K562 (cell line): ENCODE data around the gene ZNF331. TPM values are rescaled to one million over a fixed set of nuclear protein-coding genes. Genes with fewer than 3 reads are reported as not detected.

ENCODE experiments used
- ATAC-seq: fragments of 200-7000 bp; cut with Tn5 transposase; 3 replicates; pipeline ENCODE4 v1.9.1; 2020; ENCODE audit warnings: moderate library complexity
- BruUV-seq: library from RNA; stranded (reverse); fragments of 400-500 nt; replicated peaks from 2 replicates; lab custom pipeline; 2021; lab: Mats Ljungman, UMichigan
- CTCF ChIA-PET: fragments of 300-600 bp; formaldehyde crosslinking; extraction: SDS; loops from one replicate; lab custom pipeline; 2021; ENCODE audit warnings: low intra/inter-chr PET ratio; lab: Yijun Ruan, JAX
- POLR2A ChIA-PET: fragments of 300-600, 350-650 bp; sonication (Branson Sonifier 250); formaldehyde crosslinking; extraction: SDS; loops from one replicate; lab custom pipeline; 2021; ENCODE audit warnings: antibody characterized with exemption, inconsistent platforms; lab: Yijun Ruan, JAX
- DNase-seq, 4 experiments: peaks; one replicate each; pipeline versions ENCODE4 v3.0.0 to v3.0.0-alpha.2; 2011 to 2018; ENCODE audit warnings: low spot score in 3 of 4, mixed read lengths in 3 of 4; ENCODE audit errors: extremely low read depth in 1 of 4
- FAIRE-seq: peaks from 2 replicates; lab custom pipeline; 2011; peaks lifted over from hg19 to GRCh38; lab: Jason Lieb, UNC
- H2AFZ ChIP-seq: 2 replicates; pipeline ENCODE4 v1.6.0; 2011; ENCODE audit warnings: low read depth, low read length, control low read depth, inconsistent platforms
- H3K27ac ChIP-seq: fragments of 200-600 bp; 3 replicates; pipeline ENCODE4 v1.8.0; 2011; ENCODE audit warnings: low read depth, mild to moderate bottlenecking, control low read depth, inconsistent platforms, low read length, moderate library complexity, mixed read lengths; ENCODE audit errors: extremely low read depth
- H3K27me3 ChIP-seq, 2 experiments: fragments of 300-600 bp in 1 of 2; 2 replicates in 1 of 2; 3 replicates in 1 of 2; pipeline versions ENCODE4 v1.6.0 to v1.8.0; 2011; ENCODE audit warnings: inconsistent platforms in 2 of 2, low read length in 2 of 2, mild to moderate bottlenecking in 1 of 2, mixed read lengths in 1 of 2, moderate library complexity in 1 of 2; ENCODE audit not compliant: control insufficient read depth in 2 of 2, insufficient read depth in 2 of 2
- H3K36me3 ChIP-seq: fragments of 300-600 bp; 3 replicates; pipeline ENCODE4 v1.8.0; 2011; ENCODE audit warnings: mild to moderate bottlenecking, low read length, inconsistent platforms; ENCODE audit not compliant: control insufficient read depth, insufficient read depth
- H3K4me1 ChIP-seq, 2 experiments: fragments of 200-600 bp in 1 of 2; replicated peaks in 1 of 2; 2 replicates in 1 of 2; 3 replicates in 1 of 2; pipeline versions ENCODE4 v1.5.1 to v1.8.0; 2011; ENCODE audit warnings: inconsistent platforms in 2 of 2, low read length in 2 of 2, mild to moderate bottlenecking in 1 of 2, mixed read lengths in 1 of 2, moderate library complexity in 1 of 2; ENCODE audit not compliant: control insufficient read depth in 2 of 2, insufficient read depth in 2 of 2
- H3K4me2 ChIP-seq: 2 replicates; pipeline ENCODE4 v1.6.1; 2011; ENCODE audit warnings: low read length, control low read depth, inconsistent platforms, mixed read lengths; ENCODE audit not compliant: insufficient read depth
- H3K4me3 ChIP-seq: fragments of 200-600 bp; sonication (generic), shearing (Covaris generic); 2 replicates; pipeline ENCODE4 v1.5.1; 2016; ENCODE audit warnings: control low read depth, inconsistent platforms
- H3K79me2 ChIP-seq: fragments of 200-600 bp; 3 replicates; pipeline ENCODE4 v1.8.0; 2011; ENCODE audit warnings: low read length, inconsistent platforms; ENCODE audit not compliant: control insufficient read depth, insufficient read depth
- H3K9ac ChIP-seq, 2 experiments: 2 replicates each; pipeline versions ENCODE4 v1.6.0 to v1.6.1; 2011; ENCODE audit warnings: low read depth in 2 of 2, low read length in 2 of 2, control low read depth in 1 of 2, inconsistent platforms in 1 of 2, mild to moderate bottlenecking in 1 of 2, mixed read lengths in 1 of 2; ENCODE audit not compliant: insufficient read depth in 1 of 2
- H3K9me1 ChIP-seq: one replicate; pipeline ENCODE4 v1.6.0; 2011; ENCODE audit warnings: inconsistent platforms, mild to moderate bottlenecking, low read length, moderate library complexity; ENCODE audit not compliant: control insufficient read depth, insufficient read depth
- H3K9me3 ChIP-seq: replicated peaks from 2 replicates; pipeline ENCODE4 v1.5.1; 2011; ENCODE audit warnings: low read depth, low read length, inconsistent platforms; ENCODE audit not compliant: control insufficient read depth, insufficient read depth
- H4K20me1 ChIP-seq: replicated peaks from 2 replicates; pipeline ENCODE4 v1.6.1; 2011; ENCODE audit warnings: low read length, inconsistent platforms, mixed read lengths; ENCODE audit not compliant: control insufficient read depth, insufficient read depth
- HEY1 ChIP-seq: fragments of 250-450 bp; sonication (Bioruptor Pico); IDR thresholded peaks from 2 replicates; pipeline ENCODE4 v1.5.0; 2020; ENCODE audit warnings: mild to moderate bottlenecking, moderate library complexity, borderline replicate concordance
- HOMEZ ChIP-seq: fragments of 250-450 bp; sonication (Bioruptor Pico); IDR thresholded peaks from 2 replicates; pipeline ENCODE4 v1.4.0; 2020; ENCODE audit warnings: mild to moderate bottlenecking, moderate library complexity
- RBM34 ChIP-seq: fragments of 200-400 bp; formaldehyde crosslinking; IDR thresholded peaks from 2 replicates; pipeline ENCODE4 v1.6.1; 2018; ENCODE audit warnings: low read length, borderline replicate concordance; ENCODE audit not compliant: insufficient read depth
- RNF2 ChIP-seq: sonication (generic); IDR thresholded peaks from 2 replicates; pipeline ENCODE4 v1.6.1; 2016
- TCF15 ChIP-seq: fragments of 250-450 bp; sonication (Bioruptor Pico); IDR thresholded peaks from 2 replicates; pipeline ENCODE4 v1.8.0; 2022; ENCODE audit warnings: moderate library complexity, mild to moderate bottlenecking, inconsistent platforms
- ZFP1 ChIP-seq: fragments of 450-650 bp; formaldehyde crosslinking; IDR thresholded peaks from 2 replicates; pipeline ENCODE4 v1.4.0; 2020; ENCODE audit warnings: mild to moderate bottlenecking, mixed read lengths
- ZNF146 ChIP-seq: IDR thresholded peaks from one replicate; pipeline ENCODE4 v1.6.1; 2018; ENCODE audit warnings: missing compliant biosample characterization; ENCODE audit not compliant: unreplicated experiment
- ZNF583 ChIP-seq: fragments of 250-450 bp; sonication (Bioruptor Pico); IDR thresholded peaks from 2 replicates; pipeline ENCODE4 v1.4.0; 2020
- WGBS: fragments of 100-300 bp; shearing (Covaris generic); methylation state at CpG from one replicate; pipeline ENCODE4 v1.1.6; 2016; ENCODE audit warnings: low coverage, mixed read lengths; ENCODE audit not compliant: insufficient coverage; ENCODE audit errors: missing lambda C conversion rate; 5-methylcytosine and 5-hydroxymethylcytosine counted together
- in situ Hi-C: fragments of 300-500 bp; cut with MboI; formaldehyde crosslinking; loops from 4 replicates; pipeline ENCODE4 v1.15.0; 2018; ENCODE audit warnings: inconsistent platforms, mixed read lengths
- intact Hi-C: fragments of 100-400 bp; cut with micrococcal nuclease; formaldehyde crosslinking; loops from 2 replicates; pipeline ENCODE4 v1.14.2; 2022
- polyA plus RNA-seq, 8 experiments: library from polyadenylated mRNA; depleted of rRNA in 4 of 8; stranded (reverse) in 5 of 8; unstranded in 3 of 8; fragments of >200 nt; fragmentation: Nextera tagmentation in 2 of 8; fragmentation: Illumina TruSeq in 1 of 8; extraction: Ambion mirVana in 2 of 8; extraction: Trizol in 1 of 8; gene quantifications; 2 replicates each; pipeline versions ENCODE4 v1.2.1 to v1.2.3, GENCODE V29; 2011 to 2014; ENCODE audit warnings: inconsistent platforms in 1 of 8, missing spikeins in 1 of 8
- total RNA-seq, 7 experiments: library from RNA; depleted of rRNA in 6 of 7; stranded (reverse); fragments of >200 nt in 6 of 7; fragmentation: Illumina TruSeq in 2 of 7; extraction: Trizol in 2 of 7; gene quantifications; 2 replicates each; pipeline versions ENCODE4 v1.2.1 to v1.2.3, GENCODE V29; 2011 to 2021; ENCODE audit warnings: low replicate concordance in 1 of 7

The ZNF331 gene
- total and polyA plus RNA-seq, 9 of the 15 experiments (the other 6 are each of a cell fraction or from before 2014, with no cell fraction given), result 0.23 to 2.7 (median 0.76) TPM

- no peaks in the 10 kb centered on the region for H3K79me2 ChIP-seq
- H3K9me3 ChIP-seq, result no peaks in the 10 kb centered on the region
- ChIA-PET CTCF (no interaction called here), POLR2A (interaction anchor here (0.5 to 1.1 kb wide), 3 partner anchors 14 to 252 kb away, joined by 3 to 5 read pairs (median 4); no protein-coding TSS in a partner anchor)
- intact Hi-C loops (no loop called here), in situ Hi-C loops (no loop called here)
- BruUV-seq, result no TSS peak
- no peak overlapping the region for H3K4me2 ChIP-seq
- FAIRE-seq (no peak), ATAC-seq (no peak), DNase-seq (no peak)
- H4K20me1 ChIP-seq, result no peaks in the 10 kb centered on the region
- H3K27ac ChIP-seq, result no peak overlapping the region
- no peak overlapping the region for H2AFZ ChIP-seq
- H3K9me1 ChIP-seq, result no peaks in the 10 kb centered on the region
- TF ChIP-seq ZFP1 (CRISPR knock-in tag) (no peak), ZNF146 (CRISPR knock-in tag) (no peak), TCF15 (no peak), HOMEZ (CRISPR knock-in tag) (no peak), HEY1 (CRISPR knock-in tag) (no peak), RBM34 (no peak), RNF2 (no peak), ZNF583 (CRISPR knock-in tag) (no peak)
- H3K36me3 ChIP-seq, result no peaks in the 10 kb centered on the region
- H3K4me3 ChIP-seq, result no peak overlapping the region
- peaks cover 4 to 19% of the 10 kb centered on the region in 2 experiments; a peak in 3 of 5 replicates for H3K27me3 ChIP-seq
- no peaks in the 10 kb centered on the region for H3K4me1 ChIP-seq
- 8% methylated on average over 8 of the region's 8 CpGs for WGBS
- no peak overlapping the region for H3K9ac ChIP-seq
These were observed 31.2 kb upstream of the ZNF331 start for GRCh38 chr19:53506728-53507127.
